ENCODE data around the gene ASAP2. TPM values are rescaled to one million over a fixed set of nuclear protein-coding genes. Genes with fewer than 3 reads are reported as not detected.

Gene ASAP2
- total and polyA plus RNA-seq, 2 donors (not counting 1 experiment from before 2014, with no cell fraction given), result 0.04 TPM; not detected in 1

GRCh38 chr2:9174771-9175437 lies 31.7 kb upstream of the ASAP2 start:
- no peak for ATAC-seq (ENCODE audit: low read depth)
- 80% methylated on average over 10 of the region's 10 CpGs for WGBS (ENCODE audit: insufficient coverage)
- no peak overlapping the region for H3K4me3 Mint-ChIP-seq

More at GRCh38 chr2:9174771-9175437, 31.7 kb upstream of the ASAP2 start:
- peaks cover 2% of the 10 kb centered on the region for H3K4me1 Mint-ChIP-seq
- no peaks in the 10 kb centered on the region for H3K79me2 ChIP-seq (ENCODE audit: control insufficient read depth, insufficient read depth, low read length)
- H2AFZ ChIP-seq (ENCODE audit: insufficient read depth, low read depth, low read length, poor library complexity, severe bottlenecking), result no peak overlapping the region
- no peaks in the 10 kb centered on the region for H3K9me3 Mint-ChIP-seq (ENCODE audit: insufficient read depth)
- H3K36me3 ChIP-seq (replicated peaks in 1 of 2; ENCODE audit: control extremely low read depth in 1 of 2, control insufficient read depth in 1 of 2, extremely low read depth in 1 of 2, insufficient read depth in 2 of 2, low read length in 1 of 2), result no peaks in the 10 kb centered on the region
- no peak overlapping the region for H3K4me3 ChIP-seq (ENCODE audit: control extremely low read depth in 1 of 5, extremely low read depth in 1 of 5, insufficient read depth in 1 of 5, low read depth in 2 of 5, low read length in 4 of 5)
- intact Hi-C loops (cut with micrococcal nuclease), result no loop called here
- CTCF ChIA-PET, result no interaction called here
- H4K20me1 ChIP-seq (ENCODE audit: control insufficient read depth, insufficient read depth, low read length, poor library complexity, severe bottlenecking), result no peaks in the 10 kb centered on the region
- H3K9me3 ChIP-seq (ENCODE audit: control extremely low read depth in 1 of 3, control insufficient read depth in 2 of 3, insufficient read depth in 1 of 3, low read length in 2 of 3), result no peaks in the 10 kb centered on the region
- H3K27ac ChIP-seq (ENCODE audit: low read length in 2 of 2), result no peak overlapping the region
- DNase-seq, result no peak
- H3K4me1 ChIP-seq (ENCODE audit: control insufficient read depth in 2 of 2, insufficient read depth in 2 of 2, low read length in 2 of 2), result peaks cover 0 to 3% of the 10 kb centered on the region in 2 donors
- no peak overlapping the region for H3K27ac Mint-ChIP-seq
- peaks cover 25% of the 10 kb centered on the region for H3K27me3 Mint-ChIP-seq
- no peak overlapping the region for H3K9ac ChIP-seq (ENCODE audit: low read length)
- POLR2A ChIA-PET, result no interaction called here
- H3K27me3 ChIP-seq (replicated peaks in 1 of 4; ENCODE audit: control extremely low read depth in 1 of 4, control insufficient read depth in 3 of 4, insufficient read depth in 4 of 4, low read length in 3 of 4), result no peaks in the 10 kb centered on the region
- TF ChIP-seq CTCF (IDR thresholded peaks at IDR 0.05) (no peak), EZH2 (IDR thresholded peaks at IDR 0.05; ENCODE audit: borderline replicate concordance, insufficient read depth, low read depth, low read length, poor library complexity, severe bottlenecking) (no peak)
- H3K4me2 ChIP-seq (replicated peaks; ENCODE audit: low read depth, low read length, poor library complexity, severe bottlenecking), result no peak overlapping the region
